Superior temporal gyrus (tissue), 1 donor: Measurements from ENCODE around the gene ATP8A2.
"Not testable (repeated sequence)": the region's sequence is repeated elsewhere in the genome, so short reads cannot be mapped to it uniquely, and the experiment has no call there.

Source experiments
- DNase-seq: peaks from one replicate; pipeline ENCODE4 v3.0.0-alpha.2; 2016; ENCODE audit errors: extremely low spot score

Gene ATP8A2

DNA sequence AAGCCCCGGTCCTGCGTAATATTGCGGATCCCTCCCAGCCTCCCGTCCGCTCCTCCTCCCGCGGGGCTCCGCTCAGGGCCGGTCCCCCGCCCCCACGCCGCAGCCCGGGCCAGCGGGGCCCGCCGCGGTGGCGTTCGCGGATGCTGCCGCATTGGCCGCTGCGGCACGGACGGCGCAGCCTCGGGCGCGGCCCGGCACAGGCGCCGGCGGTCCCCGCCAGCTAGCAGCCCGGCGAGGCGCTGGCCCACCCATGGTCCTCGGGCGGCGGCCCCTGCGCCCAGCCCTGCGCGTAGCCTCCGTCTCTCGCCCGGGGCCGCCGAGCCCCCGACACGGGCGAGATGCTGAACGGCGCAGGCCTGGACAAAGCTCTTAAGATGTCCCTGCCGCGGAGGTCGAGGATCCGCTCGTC lies at the start of gene ATP8A2:
TSS of gene ATP8A2 (plus strand) at position 100 of the 409 bp plus-strand sequence. CDS start at position 339, 239 bp downstream.
- DNase-seq: no peak

- DNase-seq: no peak
Measured at GRCh38 chr13:25324100-25324499, 47.7 kb upstream of the ATP8A2 start.

- no peak for DNase-seq
Measured at GRCh38 chr13:25329706-25330105, 42.1 kb upstream of the ATP8A2 start.

DNA sequence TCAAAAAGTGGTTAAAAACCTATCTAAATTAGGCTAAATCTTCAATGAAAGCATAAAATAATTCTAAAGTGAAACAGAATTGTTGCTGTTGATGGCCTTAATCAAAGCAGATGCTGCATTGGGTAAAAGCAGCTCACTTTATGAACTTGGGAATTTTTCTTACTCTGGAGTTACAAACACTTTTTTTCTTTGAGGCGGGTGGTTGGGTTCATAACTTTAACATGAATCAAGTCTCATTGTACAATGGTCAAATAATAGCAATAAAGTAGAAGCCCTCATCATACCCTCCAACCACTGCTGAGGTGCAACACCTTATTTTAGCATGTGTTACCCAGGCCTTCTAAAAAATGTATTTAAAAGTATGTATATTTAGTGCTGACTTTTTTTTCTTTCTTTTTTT lies 41.2 kb upstream of the ATP8A2 start:
- DNase-seq: no peak

- DNase-seq: peak; percentile 36
Measured at GRCh38 chr13:25335856-25336255, 35.9 kb upstream of the ATP8A2 start.

DNA sequence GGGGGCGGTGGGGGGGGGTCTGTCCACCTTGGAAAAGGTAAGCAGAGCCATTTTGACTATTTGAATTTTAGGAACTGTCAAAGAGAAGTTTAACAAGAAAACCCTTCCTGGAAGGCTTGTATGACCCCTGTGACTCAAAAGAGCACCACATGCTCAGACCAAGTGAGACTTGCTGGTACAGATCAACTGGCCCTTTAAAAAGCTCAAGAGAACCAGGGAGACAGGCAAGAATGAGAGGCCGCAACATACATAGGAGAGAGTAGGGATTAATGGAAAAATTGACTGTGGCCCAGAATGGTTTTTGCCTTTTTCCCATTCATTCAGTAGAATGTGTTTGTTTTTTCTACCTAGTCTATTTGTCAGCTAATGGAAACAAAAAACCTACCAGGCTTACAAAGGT lies 26.2 kb upstream of the ATP8A2 start:
- DNase-seq: no peak

GRCh38 chr13:25347151-25347550 lies 24.6 kb upstream of the ATP8A2 start:
- DNase-seq: no peak

GRCh38 chr13:25351404-25351803 lies 20.4 kb upstream of the ATP8A2 start:
- no peak for DNase-seq

DNA sequence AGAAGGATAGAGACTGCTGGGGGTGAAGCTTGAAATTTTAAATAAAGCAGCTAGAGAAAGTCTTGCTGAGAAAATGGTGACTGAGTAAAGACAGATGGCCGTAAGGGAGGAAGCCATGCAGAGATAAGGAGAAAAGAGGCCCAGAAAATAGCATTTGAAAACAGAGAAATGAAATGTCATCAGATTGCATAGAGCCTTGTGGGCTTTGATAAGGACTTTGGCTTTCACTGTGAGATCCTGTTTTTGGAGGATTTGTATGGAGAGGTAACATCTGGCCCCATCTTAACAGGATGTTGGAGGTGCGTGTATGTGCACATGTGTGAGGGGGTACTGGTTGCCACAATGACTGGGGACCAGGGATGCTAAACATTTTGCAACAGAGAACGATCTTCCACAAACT lies 19.5 kb upstream of the ATP8A2 start:
- no peak for DNase-seq

- no peak for DNase-seq
Measured at GRCh38 chr13:25352806-25353205, 19.0 kb upstream of the ATP8A2 start.

DNA sequence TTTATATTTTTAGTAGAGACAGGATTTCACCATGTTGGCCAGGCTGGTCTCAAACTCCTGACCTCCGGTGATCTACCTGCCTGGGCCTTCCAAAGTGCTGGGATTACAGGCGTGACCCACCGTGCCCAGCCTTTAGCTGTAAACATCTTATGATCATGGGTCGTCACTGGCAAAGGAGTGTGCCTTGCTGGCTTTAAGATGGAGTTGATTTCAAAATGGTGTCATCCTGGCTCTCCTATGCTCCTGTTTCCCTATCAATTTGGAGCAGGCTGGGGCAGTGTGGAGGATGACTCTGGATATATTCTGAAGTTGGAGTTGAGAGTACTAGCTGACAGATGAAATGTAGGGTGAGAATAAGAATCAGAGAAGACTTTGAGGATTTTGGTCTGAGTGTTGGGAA lies 18.4 kb upstream of the ATP8A2 start:
- DNase-seq: no peak

GRCh38 chr13:25354377-25354776 lies 17.4 kb upstream of the ATP8A2 start:
- DNase-seq: no peak

DNA sequence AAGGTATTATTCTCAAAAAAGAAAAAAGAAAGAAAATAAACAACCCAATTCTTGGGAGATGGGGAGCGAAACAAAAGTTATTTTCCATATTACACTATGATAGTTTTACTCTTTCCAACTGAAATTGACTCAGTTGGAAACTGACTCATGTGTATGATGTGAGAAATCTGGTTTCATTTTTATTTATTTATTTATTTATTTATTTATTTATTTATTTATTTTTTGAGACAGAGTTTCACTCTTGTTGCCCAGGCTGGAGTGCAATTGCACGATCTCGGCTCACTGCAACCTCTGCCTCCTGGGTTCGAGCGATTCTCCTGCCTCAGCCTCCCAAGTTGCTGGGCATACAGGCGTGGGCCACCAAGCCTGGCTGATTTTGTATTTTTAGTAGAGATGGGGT lies 11.3 kb upstream of the ATP8A2 start:
- not testable (repeated sequence) for DNase-seq

DNA sequence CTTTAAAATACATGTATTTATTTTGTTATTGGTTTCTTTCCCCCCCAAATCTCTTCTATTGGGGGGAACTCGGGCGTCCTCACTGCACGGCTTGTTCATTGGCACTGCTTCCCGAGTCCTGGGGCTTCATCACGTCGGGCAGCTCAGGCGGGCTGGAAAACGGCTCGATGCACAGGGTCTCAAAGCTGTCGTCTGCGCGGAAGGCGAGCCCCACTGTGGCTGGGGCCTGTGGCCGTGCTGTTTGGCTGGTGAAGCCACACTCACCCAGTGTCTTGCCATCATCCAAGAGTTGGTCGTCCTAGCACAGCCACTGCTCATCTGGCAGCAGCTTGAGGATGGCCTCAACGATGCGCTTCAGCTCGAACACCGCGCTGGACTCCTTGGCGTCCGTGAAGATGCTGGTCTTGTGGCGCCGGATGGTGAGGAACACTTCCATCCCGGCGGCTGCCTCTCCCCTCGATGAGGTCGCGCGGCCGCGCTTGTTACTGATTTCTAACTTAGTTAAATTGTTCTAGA lies 6.0 kb upstream of the ATP8A2 start:
- DNase-seq: no peak

GRCh38 chr13:25371158-25371874 lies 458 bp upstream of the ATP8A2 start:
- no peak for DNase-seq

GRCh38 chr13:25372284-25373081 lies 709 bp downstream of the ATP8A2 start:
- peak; percentile 38 for DNase-seq

GRCh38 chr13:25375727-25376358 lies 4.1 kb downstream of the ATP8A2 start:
- DNase-seq: peak; percentile 78

- no peak for DNase-seq
Measured at GRCh38 chr13:25377244-25377962, 5.6 kb downstream of the ATP8A2 start.

DNA sequence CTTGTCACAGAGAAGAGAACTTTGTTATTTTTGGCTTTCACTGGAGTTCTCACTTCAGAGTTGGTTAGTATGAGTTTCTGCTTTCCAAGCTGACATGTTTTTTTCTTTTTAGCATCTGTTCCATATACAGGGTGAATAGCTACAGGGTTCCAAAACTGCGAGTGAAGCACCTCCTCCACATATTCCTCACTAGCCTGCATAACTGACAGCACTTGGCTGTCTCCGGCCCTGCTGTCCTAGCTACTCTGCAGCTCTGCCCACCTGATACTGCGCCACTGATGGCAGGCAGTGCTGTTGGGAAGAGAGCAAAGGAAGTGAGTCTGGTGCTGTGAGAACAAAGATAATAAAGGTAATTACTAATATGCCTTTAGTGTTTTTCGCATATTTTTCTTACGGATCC lies 6.8 kb downstream of the ATP8A2 start:
- DNase-seq: peak; percentile 63

DNA sequence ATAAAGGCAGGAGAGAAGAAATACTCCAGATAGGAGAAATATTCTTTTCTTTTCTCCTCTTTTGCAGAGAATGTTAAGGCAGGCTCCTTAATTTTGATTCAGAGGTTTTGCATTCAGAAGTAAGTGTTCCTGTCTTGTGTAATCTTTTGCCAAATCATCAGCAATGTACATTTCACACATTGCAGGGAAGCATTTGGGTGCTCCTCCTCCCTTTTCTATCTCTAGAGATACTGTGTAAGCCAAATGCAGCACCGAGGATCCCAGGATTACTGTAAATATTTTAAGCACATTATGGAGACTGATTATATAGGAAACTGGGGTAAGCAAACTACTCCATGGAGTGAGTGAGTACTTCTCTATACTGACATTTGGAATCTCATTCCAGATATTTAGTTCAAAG lies 7.2 kb downstream of the ATP8A2 start:
- DNase-seq: peak; percentile 49

GRCh38 chr13:25380082-25380481 lies 8.3 kb downstream of the ATP8A2 start:
- DNase-seq: no peak
